ENCODE measurements around the gene CYP3A7.
"Not testable (repeated sequence)": the region's sequence is repeated elsewhere in the genome, so short reads cannot be mapped to it uniquely, and the experiment has no call there.

The CYP3A7 gene

DNA sequence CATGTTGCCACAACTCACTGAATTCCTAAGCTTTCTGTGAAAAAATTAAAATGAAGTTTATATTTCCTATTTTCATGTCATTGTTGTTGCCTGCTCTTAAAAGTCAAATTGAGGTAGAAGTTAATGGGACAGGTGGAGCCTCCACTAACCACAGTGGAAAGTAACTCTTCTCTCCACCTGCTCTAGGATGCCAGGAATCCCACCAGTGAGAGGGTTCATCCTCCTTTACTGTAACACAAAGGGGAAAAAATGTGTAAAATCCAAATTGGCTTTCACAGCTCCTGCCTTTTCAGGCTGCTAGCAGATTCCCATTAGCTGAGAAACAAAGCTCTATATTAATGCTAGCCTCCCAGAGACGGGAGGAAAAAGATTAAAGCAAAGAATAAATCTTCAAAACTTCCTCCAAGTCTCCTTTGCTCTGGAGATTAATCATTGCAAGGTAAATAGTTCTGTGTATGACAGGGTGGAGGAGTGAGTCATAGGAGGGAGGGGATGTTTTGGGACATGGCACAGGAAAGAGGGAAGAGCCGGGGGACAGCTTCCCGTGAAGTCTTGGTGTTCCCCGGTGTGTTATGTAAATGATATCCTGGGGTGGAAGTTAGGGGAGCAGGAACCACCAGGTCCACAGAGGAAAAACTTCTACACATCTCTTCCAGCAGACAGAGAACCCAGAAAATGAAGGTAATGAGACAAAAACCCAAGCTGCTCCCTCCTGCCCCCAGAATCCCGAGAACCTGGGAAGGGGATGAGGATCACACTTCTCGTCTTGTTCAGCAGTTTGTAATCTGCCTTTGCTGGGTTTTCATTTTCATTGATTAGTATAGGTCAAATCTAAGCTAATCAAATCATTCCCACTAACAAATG lies 35.9 kb downstream of the CYP3A7 start:
- DNase-seq = not testable (repeated sequence)

DNA sequence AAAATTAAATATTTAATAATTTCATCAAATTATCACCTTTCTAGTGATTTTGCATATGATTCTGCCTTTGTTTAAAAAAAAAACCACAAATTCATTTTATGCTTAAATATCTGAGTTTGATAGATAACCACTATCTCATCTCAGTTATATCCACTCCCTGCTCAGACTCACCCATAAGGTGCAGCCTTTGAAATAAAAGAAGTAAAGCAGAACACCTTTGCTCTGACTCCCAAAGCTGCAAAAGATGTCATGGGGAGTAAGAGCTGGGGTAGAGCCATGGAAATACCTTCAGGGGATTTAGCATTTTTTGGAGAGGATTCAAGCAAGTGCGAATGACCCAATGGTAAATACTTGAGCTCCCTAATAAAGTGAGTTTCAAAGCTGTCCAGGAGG lies 40.1 kb downstream of the CYP3A7 start:
- no peak for DNase-seq

DNA sequence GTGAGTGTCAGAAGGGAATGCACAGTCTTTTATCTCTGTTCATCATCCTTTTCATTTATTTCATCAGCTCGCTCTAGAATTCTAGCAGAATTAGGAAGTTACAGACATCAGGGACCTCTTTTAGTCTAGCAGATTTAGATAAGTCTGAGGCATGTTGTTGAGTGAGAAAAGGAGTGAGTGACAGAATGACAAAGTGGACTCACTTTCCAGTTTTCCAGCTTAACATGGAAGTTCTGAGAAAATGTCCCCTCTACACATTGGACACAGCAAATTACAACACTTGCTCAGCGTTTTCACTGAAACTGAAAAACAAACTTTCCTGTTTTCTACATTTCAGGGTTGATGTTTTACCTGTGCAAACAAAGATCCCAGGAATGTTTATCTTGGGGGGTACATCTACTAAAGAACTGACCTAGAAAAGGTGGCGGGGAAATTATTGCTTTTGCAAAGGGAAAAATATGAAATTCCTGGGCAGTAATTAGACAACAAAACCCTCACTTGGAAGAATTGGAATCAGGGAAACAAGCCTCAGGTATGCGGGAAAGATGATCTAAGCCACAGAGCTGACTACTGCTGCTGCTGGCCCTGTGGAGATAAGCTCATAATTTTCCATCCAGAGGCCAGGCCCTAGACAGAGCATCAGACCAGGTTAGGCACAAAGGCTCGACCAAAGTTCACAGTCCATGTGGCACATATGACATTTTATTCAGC lies 40.6 kb downstream of the CYP3A7 start:
- no peak for DNase-seq

DNA sequence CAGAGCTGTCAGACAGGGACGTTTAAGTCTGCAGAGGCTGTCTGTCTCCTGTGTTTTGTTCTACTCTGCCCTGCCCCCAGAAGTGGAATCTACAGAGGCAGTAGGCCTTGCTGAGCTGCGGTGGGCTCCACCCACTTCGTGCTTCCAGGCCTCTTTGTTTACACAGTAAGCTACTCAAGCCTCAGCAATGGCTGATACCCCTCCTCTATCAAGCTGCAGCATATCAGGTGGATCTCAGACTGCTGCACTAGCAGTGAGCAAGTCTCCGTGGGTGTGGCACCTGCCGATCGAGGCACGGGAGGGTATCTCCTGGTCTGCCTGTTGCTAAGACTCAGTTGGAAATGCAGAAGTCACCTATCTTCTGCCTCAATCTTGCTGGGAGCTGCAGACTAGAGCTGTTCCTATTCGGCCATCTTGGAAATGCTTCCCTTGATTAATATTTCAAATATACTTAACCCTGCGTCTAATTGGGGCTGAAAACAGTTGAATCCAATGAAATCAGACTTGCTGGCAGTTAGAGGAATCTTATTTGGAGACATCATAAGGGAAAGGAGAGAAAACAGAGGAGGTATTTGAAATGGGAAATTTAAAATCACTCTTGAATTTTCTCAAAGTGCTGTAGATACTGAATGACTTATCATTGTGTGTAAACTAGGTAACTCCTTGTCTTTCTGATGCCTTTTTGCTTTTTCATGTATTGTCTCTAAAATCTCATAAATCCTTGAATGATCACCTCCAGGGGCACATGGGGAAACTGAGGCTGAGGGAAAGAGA lies 41.4 kb downstream of the CYP3A7 start:
- peak; percentile 55 for DNase-seq

DNA sequence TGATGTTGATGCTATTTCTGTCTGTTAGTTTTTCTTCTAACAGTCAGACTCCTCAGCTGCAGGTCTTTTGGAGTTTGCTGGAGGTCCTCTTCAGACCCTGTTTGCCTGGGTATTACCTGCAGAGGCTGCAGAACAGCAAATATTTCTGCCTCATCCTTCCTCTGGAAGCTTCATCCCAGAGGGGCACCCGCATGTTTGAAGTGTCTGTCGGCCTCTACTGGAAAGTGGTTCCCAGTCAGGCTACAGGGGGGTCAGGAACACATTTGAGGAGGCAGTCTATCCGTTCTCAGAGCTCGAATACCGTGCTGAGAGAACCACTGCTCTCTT lies 41.9 kb downstream of the CYP3A7 start:
- DNase-seq = no peak

DNA sequence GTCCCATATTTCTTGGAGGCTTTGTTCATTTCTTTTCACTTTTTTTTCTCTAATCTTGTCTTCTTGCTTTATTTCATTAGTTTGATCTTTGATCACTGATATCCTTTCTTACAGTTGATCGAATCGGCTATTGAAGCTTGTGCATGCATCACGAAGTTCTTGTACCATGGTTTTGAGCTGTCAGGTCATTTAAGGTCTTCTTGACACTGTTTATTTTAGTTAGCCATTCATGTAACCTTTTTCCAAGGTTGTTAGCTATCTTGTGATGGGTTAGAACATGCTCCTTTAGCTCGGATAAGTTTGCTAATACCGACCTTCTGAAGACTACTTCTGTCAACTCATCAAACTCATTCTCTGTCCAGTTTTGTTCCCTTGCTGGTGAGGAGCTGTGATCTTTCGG lies 42.4 kb downstream of the CYP3A7 start:
- DNase-seq = not testable (repeated sequence)

DNA sequence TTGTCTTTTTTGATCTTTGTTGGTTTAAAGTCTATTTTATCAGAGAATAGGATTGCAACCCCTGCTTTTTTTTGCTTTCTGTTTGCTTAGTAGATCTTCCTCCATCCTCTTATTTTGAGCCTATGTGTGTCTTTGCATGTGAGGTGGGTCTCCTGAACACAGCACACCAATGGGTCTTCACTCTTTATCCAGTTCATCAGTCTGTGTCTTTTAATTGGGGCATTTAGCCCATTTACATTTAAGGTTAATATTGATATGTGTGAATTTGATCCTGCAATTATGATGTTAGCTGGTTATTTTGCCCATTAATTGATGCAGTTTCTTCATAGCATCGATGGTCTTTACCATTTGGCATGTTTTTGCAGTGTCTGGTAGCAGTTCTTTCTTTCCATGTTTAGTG lies 43.3 kb downstream of the CYP3A7 start:
- not testable (repeated sequence) for DNase-seq

DNA sequence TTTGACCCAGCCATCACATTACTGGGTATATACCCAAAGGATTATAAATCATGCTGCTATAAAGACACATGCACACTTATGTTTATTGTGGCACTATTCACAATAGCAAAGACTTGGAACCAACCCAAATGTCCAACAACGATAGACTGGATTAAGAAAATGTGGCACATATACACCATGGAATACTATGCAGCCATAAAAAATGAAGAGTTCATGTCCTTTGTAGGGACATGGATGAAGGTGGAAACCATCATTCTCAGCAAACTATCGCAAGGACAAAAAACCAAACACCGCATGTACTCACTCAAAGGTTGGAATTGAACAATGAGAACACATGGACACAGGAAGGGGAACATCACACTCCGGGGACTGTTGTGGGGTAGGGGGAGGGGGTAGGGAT lies 44.1 kb downstream of the CYP3A7 start:
- not testable (repeated sequence) for DNase-seq

DNA sequence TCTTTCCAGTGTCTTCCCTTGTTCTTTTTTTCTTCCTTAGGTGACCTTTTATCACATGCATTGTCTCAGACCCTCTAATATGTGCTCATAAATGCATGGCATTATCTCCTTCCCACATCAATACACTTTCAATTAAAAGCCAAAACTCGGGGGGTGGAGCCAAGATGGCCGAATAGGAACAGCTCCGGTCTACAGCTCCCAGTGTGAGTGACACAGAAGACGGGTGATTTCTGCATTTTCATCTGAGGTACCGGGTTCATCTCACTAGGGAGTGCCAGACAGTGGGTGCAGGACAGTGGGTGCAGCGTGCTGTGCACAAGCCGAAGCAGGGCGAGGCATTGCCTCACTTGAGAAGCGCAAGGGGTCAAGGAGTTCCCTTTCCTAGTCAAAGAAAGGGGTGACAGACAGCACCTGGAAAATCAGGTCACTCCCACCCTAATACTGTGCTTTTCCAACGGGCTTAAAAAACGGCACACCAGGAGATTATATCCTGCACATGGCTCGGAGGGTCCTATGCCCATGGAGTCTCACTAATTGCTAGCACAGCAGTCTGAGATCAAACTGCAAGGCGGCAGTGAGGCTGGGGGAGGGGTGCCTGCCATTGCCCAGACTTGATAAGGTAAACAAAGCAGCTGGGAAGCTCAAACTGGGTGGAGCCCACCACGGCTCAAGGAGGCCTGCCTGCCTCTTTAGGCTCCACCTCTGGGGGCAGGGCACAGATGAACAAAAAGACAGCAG lies 49.0 kb downstream of the CYP3A7 start:
- not testable (repeated sequence) for DNase-seq

DNA sequence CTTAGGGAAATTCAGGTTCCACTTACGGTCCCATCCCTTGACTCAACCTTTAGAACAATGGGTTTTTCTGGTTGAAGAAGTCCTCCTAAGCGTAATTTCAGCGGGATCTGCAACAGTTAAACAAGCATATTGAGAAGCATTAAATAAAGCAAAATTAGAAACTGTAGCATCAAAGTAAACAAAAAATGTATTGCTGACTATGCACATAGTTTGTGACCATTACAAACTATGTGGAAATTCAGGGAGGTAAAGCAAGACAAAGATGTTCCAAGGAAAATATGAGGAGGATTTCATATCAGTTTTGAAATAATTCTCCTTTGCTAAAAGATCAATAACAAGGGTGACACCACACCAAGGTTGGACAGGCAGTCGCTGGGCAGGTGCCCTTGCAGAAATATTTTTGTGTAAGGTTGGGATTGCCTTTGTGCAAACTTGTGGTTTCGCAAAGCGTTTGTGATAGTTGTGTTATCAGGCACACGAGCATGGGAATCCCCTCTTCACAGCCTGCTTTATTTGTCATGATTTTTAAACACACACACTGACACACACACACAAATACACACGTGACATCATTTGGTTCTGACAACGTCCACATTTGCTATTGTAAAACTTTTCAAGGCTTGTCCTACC lies 49.8 kb downstream of the CYP3A7 start:
- DNase-seq = no peak

DNA sequence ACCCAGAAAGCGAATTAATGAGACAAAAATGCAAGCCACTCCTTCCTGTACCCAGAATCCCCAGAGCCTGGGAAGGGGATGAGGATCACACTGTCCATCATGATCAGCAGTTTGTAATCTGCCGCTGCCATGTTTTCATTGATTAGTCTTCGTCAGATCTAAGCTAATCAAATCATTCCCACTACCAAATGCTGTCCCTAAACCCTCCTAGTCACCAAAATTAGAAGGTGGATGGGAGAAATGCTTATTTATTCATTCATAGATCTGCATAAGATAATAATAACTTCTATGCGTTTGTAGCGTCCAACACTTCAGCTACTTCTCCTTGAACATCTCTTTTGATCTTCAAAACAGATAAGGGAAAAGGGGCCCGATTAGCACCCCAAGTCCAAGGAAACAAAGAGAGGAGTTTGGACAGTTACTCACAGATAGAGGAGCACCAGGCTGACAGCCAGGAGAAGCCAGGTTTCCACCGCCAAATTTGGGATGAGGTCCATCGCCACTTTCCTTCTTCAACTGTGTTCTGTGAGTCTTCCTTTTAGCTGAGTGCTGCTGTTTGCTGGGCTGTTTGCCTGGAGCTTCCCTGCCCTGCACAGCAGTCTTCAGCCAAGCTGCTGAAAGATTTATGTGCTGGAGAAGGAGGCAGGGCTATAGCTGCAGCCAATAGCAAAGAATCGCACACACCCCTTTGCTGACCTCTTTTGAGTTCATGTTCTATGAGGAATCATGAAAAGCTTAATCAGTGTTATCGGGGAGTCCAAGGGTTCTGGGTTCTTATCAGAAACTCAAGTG lies 55.4 kb downstream of the CYP3A7 start, which contains the start of gene CYP3A5:
CYP3A5 (minus strand) TSS at position 597 of the 792 bp plus-strand sequence; CDS start at position 497, 100 bp downstream.
- no peak for DNase-seq

DNA sequence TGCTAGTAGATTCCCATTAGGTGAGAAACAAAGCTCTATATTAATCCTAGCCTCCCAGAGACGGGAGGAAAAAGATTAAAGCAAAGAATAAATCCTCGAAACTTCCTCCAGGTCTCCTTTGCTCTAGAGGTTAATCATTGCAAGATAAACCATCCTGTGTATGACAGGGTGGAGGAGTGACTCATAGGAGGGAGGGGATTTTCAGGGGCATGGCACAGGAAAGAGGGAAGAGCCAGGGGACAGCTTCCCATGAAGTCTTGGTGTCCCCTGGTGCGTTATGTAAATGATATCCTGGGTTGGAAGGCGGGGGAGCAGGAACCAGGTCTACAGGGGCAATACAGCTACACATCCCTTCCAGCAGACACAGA lies 56.0 kb downstream of the CYP3A7 start:
- no peak for DNase-seq

DNA sequence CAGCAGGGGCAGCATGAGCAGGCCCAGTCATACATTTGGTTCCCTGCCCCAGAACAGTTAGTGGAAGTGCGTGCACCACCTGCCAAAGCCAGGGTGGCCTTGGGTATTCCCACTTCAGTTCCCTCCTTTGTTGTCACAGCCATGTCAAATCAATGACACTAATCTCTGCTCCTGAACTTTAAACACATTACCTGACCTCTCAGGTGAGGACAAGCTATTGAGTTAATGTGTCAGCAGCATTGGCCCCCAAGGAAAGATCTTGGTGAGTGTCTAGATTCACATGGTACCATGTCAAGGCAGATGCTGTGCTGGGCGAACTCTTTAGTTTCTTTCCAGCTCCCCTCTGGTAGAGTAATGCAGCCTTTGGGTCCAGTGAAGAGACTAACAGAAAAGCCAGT lies 57.3 kb downstream of the CYP3A7 start:
- DNase-seq = no peak

DNA sequence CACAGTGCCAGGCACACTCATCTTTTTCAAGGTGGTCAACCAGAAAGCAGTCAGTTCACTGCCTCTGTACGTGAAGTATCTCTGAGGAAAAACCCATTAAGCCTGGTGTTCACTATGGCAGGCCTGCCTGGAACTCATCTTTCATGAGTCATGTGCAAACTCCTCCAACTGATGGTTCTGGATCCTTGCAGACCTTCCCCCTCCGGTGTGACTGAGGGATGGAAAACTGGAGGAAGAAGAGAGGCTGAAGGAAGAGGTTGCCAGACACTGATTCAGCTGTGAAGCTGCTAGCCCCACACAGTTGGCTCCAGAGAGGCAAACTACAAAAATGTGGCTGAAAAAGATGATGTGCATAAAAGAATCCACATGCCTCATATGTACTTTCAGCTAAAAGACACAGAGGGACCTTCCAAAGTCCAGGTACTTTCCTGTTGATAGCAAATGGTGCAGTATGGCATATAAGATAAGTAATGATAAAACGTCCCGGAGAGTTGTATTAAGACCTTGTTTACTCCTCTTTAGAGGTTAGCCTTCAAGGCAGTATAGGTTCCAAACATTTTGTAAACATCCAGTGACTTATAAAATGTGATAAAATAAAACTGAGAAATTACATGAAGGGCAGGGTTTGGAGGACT lies 57.9 kb downstream of the CYP3A7 start:
- DNase-seq = no peak

DNA sequence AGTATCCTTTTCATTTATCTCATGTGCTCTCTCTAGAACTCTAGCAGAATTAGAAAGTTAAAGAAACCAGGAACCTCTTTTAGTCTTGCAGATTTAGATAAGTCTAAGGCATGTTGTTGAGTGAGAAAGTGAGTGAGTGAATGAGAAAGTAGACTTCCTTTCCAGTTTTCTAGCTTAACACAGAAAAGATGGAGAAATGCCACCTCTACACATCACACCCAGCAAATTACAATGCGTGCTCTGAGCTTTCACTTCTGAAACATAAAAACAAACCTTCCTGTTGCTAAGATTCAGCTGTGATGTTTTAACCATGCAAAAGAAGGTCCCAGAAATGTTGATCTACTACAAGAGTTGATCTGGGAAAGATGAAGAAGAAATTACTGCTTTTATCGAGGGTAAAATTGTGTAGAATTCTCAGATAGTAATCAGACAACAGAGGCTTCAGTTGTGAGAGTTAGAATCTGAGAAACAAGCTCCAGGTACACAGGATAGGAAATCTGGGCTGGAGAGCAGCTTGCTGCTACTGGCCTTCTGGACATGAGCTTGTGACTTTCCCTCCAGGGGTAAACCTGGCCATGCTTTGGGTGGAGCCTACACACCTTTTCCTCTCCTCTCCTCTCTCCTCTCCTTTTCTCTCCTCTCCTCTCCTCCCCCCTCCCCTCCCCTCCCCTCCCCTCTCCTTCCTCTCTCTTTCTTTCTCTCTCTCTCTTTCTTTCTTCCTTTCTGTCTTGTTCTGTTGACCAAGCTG lies 59.8 kb downstream of the CYP3A7 start:
- DNase-seq = no peak

DNA sequence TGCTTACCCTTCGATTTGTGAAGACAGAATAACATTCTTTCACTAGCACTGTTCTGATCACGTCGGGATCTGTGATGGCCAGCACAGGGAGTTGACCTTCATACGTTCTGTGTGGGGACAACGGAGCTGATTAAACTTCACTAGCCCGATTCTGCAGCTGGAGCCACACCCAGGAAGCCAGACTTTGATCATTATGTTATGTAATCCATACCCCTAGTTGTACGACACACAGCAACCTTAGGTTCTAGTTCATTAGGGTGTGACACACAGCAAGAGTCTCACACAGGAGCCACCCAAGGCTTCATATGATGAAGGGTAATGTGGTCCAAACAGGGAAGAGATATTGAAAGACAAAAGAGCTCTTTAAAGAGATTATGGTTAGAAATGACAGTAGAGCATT lies 62.4 kb downstream of the CYP3A7 start:
- no peak for DNase-seq

DNA sequence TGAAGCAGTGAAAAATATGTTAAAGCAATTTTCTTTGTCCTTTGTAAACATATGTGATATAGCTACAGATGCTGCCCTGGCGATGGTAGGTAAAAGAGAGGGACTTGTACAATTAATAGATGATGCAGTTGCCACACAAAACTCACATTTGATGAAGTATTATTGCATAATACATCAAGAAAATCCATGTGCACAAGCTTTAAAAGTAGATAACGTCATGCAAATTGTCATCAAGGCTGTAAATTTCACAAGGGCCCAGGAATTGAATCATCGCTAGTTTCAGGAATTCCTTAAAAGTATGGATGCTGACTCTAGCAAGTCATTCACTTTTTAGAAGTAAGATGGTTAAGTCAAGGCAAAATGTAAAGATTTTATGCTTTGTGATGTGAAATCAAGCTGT lies 65.2 kb downstream of the CYP3A7 start:
- no peak for DNase-seq

DNA sequence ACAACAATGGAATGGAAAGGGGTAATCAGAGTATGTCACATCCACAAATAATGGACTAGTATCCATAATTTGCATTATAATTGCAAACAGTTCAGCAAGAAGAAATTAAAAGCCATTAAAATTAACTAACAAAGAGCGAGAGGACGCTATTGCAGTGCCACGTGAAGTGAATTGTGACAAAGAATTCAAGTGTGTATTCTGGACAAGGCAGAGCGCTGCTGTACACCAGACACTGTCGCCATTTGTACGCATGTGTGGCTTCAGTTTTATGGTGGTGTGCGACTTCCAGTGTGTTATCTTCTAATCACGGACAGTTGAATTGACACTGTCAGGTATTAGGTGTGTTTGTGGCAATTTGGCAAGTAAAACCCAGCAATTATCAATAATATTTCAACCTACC lies 66.5 kb downstream of the CYP3A7 start:
- no peak for DNase-seq

DNA sequence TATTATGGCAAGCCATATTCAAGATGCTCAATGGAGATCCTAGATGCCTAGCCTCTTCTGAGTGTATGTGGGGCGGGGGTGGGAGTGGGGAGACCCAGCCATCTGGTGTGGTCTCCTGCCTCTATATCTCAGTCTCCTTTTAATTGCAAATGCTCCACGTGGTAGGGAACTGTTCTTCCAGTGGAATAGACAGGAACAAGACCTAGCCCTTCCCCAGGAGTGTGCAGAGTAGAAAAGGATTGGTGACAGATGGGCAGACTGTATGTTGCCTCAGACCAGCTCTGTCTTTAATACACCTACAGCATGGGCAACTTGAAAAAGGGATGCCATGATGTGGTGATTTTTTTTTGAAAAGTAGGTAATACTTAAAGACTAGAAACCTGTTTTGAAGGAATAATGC lies 67.8 kb downstream of the CYP3A7 start:
- no peak for DNase-seq

DNA sequence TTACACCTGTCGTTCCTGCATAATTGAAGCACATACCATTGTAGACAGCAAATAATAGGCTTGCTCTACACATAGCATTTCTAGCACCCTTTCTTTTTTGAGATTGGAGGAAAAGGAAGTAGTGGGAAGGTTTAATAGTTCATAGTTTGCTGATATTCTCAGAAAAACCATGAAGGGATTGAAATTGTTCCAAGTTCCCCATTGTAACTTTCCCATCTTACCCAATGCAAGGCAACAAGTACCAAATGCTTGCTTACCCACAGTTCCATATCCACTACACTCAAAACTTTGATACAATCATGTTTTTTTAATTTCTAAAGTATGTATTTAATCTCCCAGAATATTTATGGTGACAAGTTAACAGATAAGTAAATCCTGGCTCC lies 69.0 kb downstream of the CYP3A7 start:
- no peak for DNase-seq
